Activated CD4-positive, alpha-beta T cell treated with anti-CD3 and anti-CD28 coated beads for 24 hours (primary cell): ENCODE measurements around the gene MAP3K4.

ENCODE experiments used
- DNase-seq, 2 donors: peaks; one replicate each; pipeline ENCODE4 v3.0.0-alpha.2; 2020; ENCODE audit warnings: low read depth in 2 of 2

The MAP3K4 gene

DNA sequence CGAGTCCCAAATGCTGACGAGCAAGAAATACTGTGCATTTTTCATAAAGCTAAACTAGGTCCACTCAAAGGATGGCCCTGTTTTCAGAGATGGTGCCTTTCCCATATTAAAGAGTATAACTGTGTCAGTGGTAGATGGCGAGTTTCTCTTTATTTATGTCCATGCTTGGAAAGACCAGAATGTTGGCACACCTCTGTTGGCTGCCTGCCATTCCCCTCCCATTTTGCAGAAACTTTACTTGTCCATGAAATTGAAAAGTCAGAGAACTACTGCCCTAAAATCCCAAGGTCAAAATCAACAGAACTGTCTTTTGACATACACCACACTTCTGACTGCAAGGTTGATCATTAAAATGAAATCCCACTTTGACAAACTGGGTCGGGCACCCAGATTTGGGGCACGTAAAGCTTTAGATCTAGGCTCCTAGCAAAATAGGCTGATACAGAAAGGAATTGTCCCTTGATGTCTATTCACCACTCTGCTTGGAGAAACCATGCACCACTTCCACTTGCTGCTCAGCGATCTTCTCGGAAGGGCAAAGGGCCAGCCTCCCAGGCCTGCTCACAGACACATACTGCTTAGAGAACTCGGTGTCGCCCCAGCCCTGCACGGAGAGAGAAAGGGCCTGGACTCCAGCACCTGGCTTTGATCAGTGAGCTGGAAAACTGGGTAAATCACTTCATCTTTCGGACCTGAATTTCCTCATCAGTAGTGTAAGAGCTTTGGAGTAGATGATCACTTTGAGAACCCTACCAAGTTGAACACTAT lies 152.3 kb downstream of the MAP3K4 start:
- no peak for DNase-seq

DNA sequence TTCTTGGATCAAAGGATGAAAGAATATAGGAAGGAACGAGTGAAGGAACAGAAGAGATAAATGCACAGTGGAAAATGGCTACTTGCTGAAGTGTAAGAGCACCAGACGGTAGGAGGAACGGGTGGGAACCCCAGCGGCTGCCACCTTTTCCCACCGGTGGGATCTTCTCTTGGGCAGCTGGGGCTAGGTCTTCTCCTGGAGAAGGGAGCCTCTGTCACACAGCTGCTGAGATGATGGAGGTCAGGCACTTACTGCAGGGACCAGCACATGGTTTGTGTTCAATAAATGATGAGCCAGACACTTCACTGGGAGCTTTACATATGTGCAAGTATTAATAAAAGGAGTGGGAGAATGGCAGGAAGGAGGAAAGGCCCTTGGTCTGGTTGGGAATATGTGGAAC lies 158.6 kb downstream of the MAP3K4 start:
- no peak for DNase-seq

DNA sequence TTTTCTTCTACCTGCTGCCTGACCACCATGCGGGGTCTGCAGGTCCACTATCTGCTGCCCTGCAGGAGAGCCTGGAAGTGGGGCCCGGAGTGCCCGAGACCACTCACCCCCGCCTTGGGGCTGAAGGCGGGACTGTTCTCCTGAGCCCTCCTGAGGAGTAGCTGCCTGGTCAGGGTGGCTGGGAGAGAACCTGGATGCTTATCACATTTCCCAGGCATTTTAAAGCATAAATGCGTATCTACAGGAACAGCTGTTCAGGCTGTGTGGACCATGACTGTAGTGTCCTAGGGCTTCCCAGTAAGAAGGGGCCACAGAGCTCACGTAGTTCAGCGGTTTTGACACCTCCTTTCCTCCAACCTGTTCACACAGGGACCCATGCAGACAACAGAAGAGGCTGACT lies 159.0 kb downstream of the MAP3K4 start:
- DNase-seq, result no peak

DNA sequence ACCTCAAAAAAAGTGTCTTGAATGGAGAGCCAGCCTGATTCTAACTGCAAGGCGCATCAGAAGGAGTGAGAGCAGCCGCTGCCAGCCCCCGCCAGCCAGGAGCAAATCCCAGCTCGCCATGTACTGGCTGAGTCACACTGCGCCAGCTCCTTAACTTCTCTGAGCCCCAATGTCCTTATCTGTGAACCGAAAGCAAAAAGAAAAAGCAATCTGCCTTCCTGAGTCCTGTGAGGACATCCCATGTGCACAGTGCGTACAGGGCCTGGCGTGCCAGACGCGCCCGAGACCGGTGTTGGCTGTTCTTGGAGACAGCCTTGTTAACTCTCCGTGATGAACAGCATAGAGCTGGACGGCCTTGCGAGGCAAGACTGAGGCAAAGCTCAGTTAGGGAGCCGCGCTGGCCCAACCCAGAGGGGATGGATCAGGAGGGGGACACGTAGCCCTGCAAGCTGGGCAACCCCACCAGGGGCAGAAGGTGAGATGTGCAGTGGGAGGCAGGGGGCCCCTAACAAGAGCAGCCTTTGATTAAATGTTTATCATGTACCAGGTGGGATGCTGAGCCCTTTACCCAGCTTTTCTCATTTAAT lies 159.6 kb downstream of the MAP3K4 start:
- DNase-seq, result no peak

DNA sequence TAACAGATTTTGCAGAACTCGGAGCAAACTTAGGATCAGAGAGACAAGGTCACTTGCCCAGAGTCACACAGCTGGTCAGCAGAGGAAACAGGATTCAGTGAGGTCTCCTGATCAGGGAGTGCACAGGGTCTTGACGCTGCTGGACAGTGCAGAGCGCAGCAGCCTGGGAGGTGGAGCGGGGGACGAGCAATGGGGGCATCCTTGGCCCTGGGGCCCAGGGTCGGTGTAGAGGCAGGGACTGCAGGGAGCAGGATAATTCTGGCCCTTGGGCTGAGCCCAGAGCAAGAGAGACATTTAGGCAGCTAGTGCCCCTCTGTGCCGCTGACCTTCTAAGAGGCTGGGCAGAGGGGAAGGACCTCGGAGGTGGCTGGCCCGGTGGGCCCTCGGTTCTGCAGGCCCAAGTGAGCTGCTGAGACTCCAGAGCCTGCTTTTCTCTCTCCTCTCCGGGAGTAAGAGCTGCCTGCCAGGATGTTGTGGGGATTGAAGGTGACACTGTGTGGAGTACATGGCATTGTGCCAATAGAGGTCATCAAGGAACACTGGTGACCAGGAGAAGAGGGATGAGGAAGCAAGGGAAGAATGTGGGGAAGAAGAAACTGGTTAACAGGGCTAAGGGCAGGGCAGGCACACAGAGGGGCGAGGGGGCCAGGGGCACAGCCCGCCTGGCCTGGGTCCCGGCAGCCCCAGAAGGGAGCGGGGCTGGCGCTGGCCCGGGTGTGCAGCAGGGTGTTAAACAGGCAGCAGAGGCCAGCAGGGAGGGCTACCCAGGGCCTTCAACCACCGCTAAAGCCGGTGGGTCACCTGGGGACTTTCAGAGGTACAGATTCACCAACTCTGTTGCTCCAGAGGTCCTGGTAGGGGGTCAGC lies 160.3 kb downstream of the MAP3K4 start:
- no peak for DNase-seq

DNA sequence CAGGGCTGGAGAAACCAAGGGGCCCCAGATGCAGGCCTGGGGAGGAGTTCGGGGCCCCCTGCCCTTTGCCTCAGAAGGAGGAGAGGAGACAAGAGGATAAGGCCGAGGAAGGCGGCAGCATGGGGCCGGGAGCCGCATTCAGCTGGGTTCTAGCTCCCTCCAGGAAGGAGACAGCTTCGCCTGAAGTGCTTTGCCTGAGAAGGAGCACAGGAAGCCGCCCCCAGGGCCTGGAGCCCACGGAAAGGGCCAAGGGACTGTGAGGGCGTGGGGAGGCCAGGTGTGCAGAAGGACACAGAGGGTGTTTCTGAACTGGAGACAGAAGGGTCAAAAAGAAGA lies 160.9 kb downstream of the MAP3K4 start:
- no peak for DNase-seq

DNA sequence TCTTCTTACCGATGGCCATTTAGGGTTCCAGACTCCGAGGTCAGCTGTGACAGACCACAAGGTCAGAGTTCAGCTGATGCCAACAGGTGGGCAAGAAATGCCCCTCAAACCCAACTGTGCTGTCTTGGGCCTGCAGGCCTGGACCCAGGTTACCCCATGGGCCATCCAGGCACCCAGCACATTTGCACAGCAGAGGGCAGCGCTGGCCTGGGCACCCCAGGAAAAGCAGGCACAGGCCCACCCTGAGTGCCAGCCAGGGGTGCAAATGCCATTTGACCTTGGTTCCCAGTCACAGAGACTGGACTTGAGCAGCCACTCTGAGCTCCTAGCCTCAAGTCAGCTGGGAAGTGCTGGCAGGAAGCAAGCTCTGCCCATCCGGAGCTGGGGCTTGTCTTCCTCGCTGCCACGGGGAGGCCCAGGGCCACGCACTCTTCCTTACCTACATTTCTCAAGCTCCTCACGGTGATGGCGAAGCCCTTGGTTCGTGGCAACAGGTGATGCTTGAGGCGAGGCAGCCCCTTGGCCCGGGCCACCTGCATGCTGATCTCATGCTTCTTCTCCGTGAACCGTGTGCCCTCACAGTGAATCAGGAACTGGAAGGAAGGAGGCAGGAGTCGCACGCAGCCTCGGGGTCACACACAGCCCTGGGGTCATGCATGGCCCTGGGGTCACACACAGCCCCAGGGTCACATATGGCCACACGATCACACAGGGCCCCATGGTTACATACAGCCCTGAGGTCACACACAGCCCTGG lies 161.5 kb downstream of the MAP3K4 start:
- DNase-seq, result no peak

DNA sequence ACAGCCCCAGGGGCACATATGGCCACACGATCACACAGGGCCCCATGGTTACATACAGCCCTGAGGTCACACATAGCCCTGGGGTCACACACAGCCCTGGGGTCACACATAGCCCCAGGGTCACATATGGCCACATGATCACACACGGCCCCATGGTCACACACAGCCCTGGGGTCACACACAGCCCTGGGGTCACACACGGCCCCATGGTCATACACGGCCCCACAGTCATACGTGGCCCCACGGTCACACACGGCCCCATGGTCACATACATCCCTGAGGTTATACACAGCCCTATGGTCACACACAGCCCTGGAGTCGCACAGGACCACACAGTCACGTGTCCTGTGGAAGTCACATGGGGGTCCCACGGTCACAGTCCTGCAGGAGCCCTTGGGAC lies 162.2 kb downstream of the MAP3K4 start:
- no peak for DNase-seq

DNA sequence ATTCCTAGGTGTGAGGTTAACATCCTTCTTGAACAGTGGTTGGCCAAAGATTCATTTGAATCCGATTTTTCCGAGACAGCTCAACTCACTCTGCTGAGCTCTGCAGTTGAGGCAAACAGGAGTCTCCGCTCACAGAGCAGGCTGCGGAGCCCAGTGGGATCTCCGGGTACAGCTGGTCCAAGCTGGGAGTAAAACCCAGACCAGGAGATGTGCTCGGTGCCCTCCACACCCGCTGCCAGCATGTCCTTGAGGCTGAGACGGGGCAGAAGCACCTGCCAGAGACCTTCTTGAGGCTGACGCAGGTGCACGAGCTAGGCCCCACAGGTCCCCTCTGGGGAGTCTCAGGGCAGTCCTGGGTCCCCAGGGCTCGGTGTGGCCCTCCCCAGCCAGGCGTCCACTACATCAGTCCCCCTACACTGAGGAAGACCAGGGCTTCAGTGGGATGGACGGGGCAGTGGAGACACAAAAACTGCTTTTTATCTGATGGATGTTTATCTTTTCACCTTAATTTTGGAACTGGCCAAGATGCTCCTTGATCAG lies 163.3 kb downstream of the MAP3K4 start:
- no peak for DNase-seq

DNA sequence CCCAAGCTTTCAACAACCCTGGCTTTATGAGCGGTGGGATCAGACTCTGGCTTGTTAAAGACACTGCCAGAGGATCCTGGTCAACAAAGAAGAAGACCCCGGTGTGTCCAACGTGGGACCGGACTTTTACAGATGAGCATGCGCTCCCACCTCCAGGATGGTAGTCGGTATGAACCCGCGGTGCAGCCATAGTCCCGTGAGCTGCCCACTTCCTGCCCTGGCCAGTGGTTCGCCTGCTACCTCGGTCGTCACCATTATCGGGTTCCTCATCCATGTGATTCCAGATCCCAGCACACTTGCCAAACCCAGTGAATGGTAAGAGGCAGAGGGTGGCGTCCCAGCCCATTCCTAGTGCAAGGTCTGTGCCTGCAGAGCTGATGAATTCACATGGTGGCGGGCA lies 169.6 kb downstream of the MAP3K4 start:
- DNase-seq, result no peak

DNA sequence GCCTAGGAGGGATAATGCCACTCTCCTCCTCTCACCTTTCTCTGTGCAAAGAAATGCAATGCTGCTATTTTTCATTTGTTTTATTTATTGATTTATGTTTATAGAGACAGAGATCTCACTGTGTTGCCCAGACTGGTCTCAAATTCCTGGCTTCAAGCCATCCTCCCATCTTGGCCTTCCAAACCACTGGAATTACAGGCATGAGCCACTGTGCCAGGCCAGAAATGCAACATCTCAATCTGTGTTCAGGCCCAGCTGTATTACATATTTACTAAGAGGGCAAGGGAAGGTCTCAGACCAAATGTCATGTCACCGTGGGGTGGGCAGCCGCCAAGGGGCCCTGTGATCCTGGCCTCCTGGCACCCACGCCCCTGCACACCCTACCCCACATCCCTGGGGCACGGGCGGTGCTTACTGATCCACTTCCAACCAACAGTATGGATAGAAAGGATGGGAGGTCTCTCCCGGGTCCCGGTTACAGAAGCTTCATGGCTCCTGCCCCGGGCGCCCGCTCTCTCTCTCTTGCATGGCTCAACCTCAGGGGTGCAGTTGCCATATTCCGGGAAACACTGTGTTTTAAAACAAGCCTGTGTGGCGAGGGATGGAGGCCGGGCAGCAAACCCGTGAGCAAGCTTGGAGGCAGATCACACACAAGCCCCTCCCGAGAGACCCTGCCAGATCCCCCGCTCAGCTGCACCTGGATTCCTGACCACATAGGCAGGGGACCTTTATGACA lies 170.5 kb downstream of the MAP3K4 start:
- no peak for DNase-seq

DNA sequence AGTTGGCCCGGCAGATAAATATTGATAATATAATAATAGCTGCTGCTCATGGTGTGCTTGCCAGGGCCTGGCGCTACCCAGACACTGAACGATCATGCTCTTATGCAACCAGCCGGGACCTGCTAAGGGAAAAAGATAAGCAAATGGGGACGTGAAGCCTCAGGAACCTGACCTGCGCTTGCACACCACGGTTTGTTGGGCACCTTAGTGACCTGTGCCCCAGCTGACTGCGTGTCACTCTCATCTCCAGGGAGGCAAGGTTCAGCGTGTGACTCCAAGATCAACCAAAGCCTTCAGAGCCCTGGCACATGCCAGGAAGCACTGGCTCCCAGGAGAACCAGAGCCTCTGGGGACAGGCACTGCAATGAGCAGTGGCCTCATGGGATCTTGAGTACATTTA lies 171.2 kb downstream of the MAP3K4 start:
- DNase-seq, result no peak

DNA sequence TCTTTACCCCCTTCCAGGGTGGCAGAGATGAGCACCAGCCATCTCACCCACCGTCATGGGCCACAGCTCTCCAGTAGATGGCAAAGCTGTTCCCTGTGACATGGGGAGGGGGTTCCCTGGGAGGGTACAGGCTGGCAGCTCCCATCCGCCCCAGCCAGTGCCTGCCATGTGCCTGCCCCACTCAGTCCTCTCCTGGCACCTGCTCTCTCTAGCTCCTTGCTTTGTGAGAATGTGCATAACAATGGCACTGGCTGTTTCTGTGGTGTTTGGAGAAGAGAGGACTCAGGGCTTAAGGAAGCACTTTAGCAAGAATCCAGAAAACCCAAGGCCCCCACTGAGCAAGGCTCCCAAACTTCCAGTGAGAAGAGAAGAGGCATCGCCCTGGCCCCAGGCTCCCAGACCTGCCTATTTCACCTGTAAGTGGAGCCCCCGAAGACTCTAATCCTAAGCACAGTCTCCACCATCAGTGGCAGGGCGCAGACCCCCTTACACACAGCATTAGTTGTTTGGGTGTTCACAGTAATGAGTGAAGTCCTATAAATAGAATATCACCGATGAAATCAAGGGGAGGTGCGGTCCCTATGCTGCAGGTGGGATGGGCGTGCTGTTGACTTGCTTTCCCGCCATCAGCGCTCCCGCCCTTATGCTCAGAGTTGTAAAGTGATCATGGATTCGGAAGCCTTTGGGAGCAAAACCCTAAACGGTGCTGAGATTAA lies 172.1 kb downstream of the MAP3K4 start:
- no peak for DNase-seq

DNA sequence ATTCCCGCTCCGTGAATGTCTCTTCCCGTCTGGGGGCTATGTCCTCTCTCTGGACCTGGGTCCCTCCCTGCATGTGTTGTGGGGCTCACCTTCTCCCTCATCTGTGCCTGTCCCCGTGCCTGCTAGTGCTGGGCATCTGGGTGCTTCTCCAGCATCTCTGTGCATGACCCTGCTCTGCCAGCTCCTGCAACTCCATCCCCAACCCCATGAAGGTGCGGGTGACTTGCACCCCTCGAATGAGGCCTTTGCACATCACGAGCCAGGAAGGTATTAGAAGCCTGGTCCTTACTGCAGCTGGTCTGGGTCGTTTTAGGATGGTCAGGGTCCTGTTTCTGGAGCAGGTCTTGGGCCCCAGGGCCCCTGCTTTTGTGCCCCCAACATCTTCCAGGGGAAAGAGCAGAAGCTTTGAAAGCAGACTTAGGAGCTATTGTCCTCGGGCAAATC lies 172.6 kb downstream of the MAP3K4 start:
- DNase-seq, result no peak

DNA sequence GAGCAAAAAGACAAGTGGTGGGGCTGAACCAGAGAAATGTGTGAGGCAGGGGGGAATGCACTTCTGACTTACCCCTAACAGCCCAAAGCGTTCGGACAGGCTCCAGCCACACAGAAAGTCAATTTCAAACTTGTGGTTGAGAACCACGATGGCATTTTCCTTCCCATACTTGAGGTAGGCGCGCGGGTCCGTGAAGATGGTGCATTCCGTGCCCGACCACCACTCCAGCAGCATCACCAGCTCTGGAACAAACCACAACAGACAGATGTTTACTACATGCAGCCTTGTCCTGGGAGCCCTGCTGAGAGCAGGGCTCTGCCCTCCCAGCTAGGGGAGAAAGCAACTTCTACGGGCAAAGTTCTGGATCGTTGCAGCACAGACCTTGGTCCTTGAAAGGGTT lies 174.6 kb downstream of the MAP3K4 start:
- DNase-seq, result no peak

DNA sequence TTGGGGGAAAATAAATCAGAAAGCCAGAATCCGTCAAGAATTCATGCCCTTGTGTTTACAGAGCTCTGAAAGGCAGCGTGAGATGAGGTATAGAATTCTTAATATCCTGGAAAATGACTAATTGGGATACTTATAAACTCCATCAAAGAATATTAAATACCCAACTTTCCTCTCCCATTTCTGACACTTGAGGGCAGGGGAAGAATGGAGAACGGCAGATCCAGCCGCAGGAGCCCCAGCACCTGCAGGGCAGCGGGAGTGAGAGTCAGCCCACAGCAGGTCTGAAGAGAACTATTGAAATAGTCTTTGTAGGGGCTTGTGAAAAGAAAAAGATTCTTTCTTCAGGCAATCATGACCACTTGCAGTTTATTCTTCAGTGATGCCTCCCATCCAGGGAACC lies 175.1 kb downstream of the MAP3K4 start:
- no peak for DNase-seq
